HL-60 (cell line): ENCODE data around the gene DMAP1.
A peak's percentile ranks its signal among the peaks of the same experiment; 100 is the strongest.

Source experiments
- CTCF ChIP-seq: IDR thresholded peaks from one replicate; pipeline ENCODE4 v1.5.1; 2011; ENCODE audit warnings: low read length, control low read depth, inconsistent platforms; ENCODE audit not compliant: insufficient read depth
- GABPA ChIP-seq: IDR thresholded peaks from 2 replicates; pipeline ENCODE4 v1.6.1; 2012; ENCODE audit warnings: low read depth
- POLR2AphosphoS5 ChIP-seq: IDR thresholded peaks from 2 replicates; pipeline ENCODE4 v1.6.1; 2012; ENCODE audit warnings: low read depth
- REST ChIP-seq: IDR thresholded peaks from 2 replicates; pipeline ENCODE4 v1.6.1; 2012; ENCODE audit warnings: low read depth; ENCODE audit not compliant: insufficient replicate concordance

DNA sequence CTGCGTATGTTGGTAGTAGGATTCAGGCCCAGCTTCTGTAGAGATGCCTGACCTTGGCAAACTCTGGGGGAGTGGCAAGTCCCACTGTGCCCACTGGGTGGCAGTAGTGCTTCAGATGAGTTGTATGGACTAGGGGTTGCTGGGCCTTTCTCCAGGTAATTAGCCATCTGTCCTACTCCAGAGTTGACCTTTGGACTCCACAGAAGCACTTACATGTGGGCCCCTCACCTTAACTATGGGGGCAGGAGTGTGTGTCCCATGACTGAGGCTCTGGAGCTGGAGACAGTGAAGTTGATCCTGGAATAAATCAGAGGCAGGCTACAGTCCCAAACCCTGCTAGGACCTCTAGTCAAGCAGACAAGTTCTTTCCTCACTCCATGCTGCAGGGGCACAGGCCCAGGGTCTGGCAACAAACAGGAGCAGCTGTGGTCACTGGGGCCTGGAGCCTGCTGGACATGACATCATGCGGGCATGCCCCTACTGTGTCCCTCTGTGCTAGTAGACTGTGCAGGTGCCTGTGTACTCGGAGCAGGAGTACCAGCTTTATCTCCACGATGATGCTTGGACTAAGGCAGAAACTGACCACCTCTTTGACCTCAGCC lies 4.6 kb downstream of the DMAP1 start:
- TF ChIP-seq CTCF (peak; percentile 98), POLR2AphosphoS5 (no peak), REST (no peak), GABPA (no peak)
